Astrocyte (in vitro differentiated cells and primary cell): ENCODE data around the gene ADAMTS8.

Experiments used
- CTCF ChIP-seq: IDR thresholded peaks from 2 replicates; pipeline ENCODE4 v1.5.1; 2011; ENCODE audit warnings: low read depth, mild to moderate bottlenecking, inconsistent platforms, low read length, moderate library complexity; ENCODE audit not compliant: insufficient read depth
- EZH2 ChIP-seq: IDR thresholded peaks from 2 replicates; pipeline ENCODE4 v1.6.1; 2012; ENCODE audit warnings: mild to moderate bottlenecking, low read length, inconsistent platforms; ENCODE audit not compliant: insufficient read depth

DNA sequence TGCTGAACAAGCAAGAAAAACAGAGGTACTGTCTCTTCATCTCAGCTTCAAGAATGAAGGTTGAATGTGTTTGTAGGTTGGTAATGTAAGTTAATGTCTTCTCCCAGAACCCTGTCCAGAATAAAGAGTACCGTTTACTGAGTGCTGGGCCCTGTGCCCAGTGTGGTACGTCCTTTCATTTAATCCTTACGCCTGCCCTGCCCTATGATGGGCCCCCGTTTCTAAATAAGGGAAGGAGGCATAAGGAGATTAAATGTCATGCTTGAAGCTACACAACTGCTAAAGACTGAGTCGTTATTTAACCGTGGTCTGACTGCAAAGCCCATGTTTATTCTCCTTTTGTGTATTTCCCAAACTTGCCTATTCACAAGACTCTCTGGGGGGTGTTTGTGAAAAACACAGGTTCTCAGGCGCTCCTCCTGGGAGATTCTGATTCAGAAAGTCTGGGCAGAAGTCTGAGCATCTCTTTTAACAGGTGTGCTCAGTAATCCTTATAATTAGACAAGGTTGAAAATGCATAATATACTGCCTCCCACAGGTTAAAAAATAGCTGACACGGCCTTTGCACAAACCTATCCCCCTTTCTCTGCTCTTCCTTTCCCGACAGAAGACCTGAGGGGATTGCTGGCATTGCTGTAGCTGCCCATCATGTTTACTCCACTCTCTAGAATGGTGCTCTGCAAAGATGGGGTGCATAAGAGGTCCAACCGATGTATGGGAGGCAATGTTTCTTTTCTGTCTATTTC is 57.4 kb downstream of the ADAMTS8 start:
- TF ChIP-seq CTCF (peak; percentile 10), EZH2 (no peak)
